SK-N-SH (cell line): ENCODE results near the gene NFKBIA. TPM values are rescaled to one million over a fixed set of nuclear protein-coding genes. Genes with fewer than 3 reads are reported as not detected.

Source experiments
- CTCF ChIA-PET: fragments of 300-600, 350-600 bp; formaldehyde crosslinking; extraction: SDS; loops from one replicate; lab custom pipeline; 2021; lab: Yijun Ruan, JAX
- POLR2A ChIA-PET: fragments of 350-600 bp; sonication (Branson Sonifier 250); formaldehyde crosslinking; extraction: SDS; loops from one replicate; lab custom pipeline; 2020; ENCODE audit warnings: antibody characterized with exemption, inconsistent platforms; lab: Yijun Ruan, JAX
- DNase-seq: peaks from one replicate; pipeline ENCODE4 v3.0.0; 2012
- H2AFZ ChIP-seq: fragments of 200-600 bp; sonication (generic); 2 replicates; pipeline ENCODE4 v1.8.1; 2016; ENCODE audit warnings: antibody characterized with exemption, mild to moderate bottlenecking, low read depth
- H3F3A ChIP-seq: fragments of 200-600 bp; sonication (generic); replicated peaks from 2 replicates; pipeline ENCODE3; 2016; ENCODE audit warnings: antibody characterized with exemption, mild to moderate bottlenecking; ENCODE audit not compliant: insufficient read depth
- H3K27ac ChIP-seq, 2 experiments: fragments of 200-500 bp in 1 of 2; fragments of 200-600 bp in 1 of 2; sonication (Bioruptor generic) in 1 of 2; sonication (generic), shearing (Covaris generic) in 1 of 2; 2 replicates each; pipeline versions ENCODE4 v1.5.1 to v1.6.1; 2014 to 2016; ENCODE audit warnings: low read depth in 2 of 2, inconsistent platforms in 1 of 2, low read length in 1 of 2, mild to moderate bottlenecking in 1 of 2, mixed read lengths in 1 of 2
- H3K27me3 ChIP-seq: fragments of 200-600 bp; sonication (generic), shearing (Covaris generic); 2 replicates; pipeline ENCODE4 v1.6.1; 2016; ENCODE audit warnings: mixed run types; ENCODE audit not compliant: insufficient read depth
- H3K36me3 ChIP-seq, 2 experiments: fragments of 200-500 bp in 1 of 2; fragments of 200-600 bp in 1 of 2; sonication (Bioruptor generic) in 1 of 2; sonication (generic) in 1 of 2; replicated peaks in 1 of 2; 2 replicates each; pipeline versions ENCODE3 to v1.5.1; 2014 to 2016; ENCODE audit warnings: low read length in 1 of 2, mild to moderate bottlenecking in 1 of 2; ENCODE audit not compliant: insufficient read depth in 2 of 2, control insufficient read depth in 1 of 2
- H3K4me1 ChIP-seq, 2 experiments: fragments of 200-500 bp in 1 of 2; fragments of 200-600 bp in 1 of 2; sonication (Bioruptor generic) in 1 of 2; sonication (generic), shearing (Covaris generic) in 1 of 2; 2 replicates each; pipeline versions ENCODE4 v1.5.1 to v1.6.1; 2014 to 2016; ENCODE audit warnings: low read depth in 1 of 2, low read length in 1 of 2, mixed run types in 1 of 2; ENCODE audit not compliant: insufficient read depth in 2 of 2, control insufficient read depth in 1 of 2
- H3K4me2 ChIP-seq: fragments of 200-600 bp; sonication (generic), shearing (Covaris generic); 2 replicates; pipeline ENCODE4 v1.6.1; 2017; ENCODE audit warnings: mixed run types
- H3K4me3 ChIP-seq, 2 experiments: fragments of 200-500 bp in 1 of 2; fragments of 200-600 bp in 1 of 2; sonication (Bioruptor generic) in 1 of 2; sonication (generic), shearing (Covaris generic) in 1 of 2; 2 replicates each; pipeline versions ENCODE4 v1.5.1 to v1.8.1; 2014 to 2016; ENCODE audit warnings: low read depth in 2 of 2, inconsistent platforms in 1 of 2, low read length in 1 of 2, mild to moderate bottlenecking in 1 of 2, mixed read lengths in 1 of 2, moderate library complexity in 1 of 2
- H3K79me2 ChIP-seq: fragments of 200-600 bp; sonication (generic); 2 replicates; pipeline ENCODE4 v1.8.1; 2017; ENCODE audit warnings: mild to moderate bottlenecking; ENCODE audit not compliant: insufficient read depth
- H3K9ac ChIP-seq: fragments of 200-600 bp; sonication (generic); 2 replicates; pipeline ENCODE4 v1.6.1; 2017; ENCODE audit warnings: mixed run types
- H3K9me2 ChIP-seq: fragments of 200-600 bp; sonication (generic); 2 replicates; pipeline ENCODE4 v1.6.1; 2017; ENCODE audit warnings: mixed run types
- H3K9me3 ChIP-seq: fragments of 200-600 bp; sonication (generic); 2 replicates; pipeline ENCODE4 v1.6.1; 2017; ENCODE audit warnings: mixed run types, mild to moderate bottlenecking, moderate library complexity
- H4K20me1 ChIP-seq: fragments of 200-600 bp; sonication (generic); 2 replicates; pipeline ENCODE4 v1.6.1; 2017; ENCODE audit warnings: mild to moderate bottlenecking, mixed run types; ENCODE audit not compliant: insufficient read depth
- CHD2 ChIP-seq: fragments of 150-350 bp; IDR thresholded peaks from 2 replicates; pipeline ENCODE4 v1.6.1; 2018; ENCODE audit warnings: low read length; ENCODE audit not compliant: partially characterized antibody
- ELF1 ChIP-seq: IDR thresholded peaks from 2 replicates; pipeline ENCODE4 v1.4.0; 2012
- EP300 ChIP-seq, 2 experiments: IDR thresholded peaks; 2 replicates each; pipeline versions ENCODE4 v1.4.0 to v1.6.1; 2012; ENCODE audit warnings: borderline replicate concordance in 1 of 2, low read depth in 1 of 2, low read length in 1 of 2
- EZH2phosphoT487 ChIP-seq: fragments of 200-600 bp; sonication (generic); IDR thresholded peaks from 2 replicates; pipeline ENCODE4 v1.6.1; 2017; ENCODE audit warnings: low read depth, mixed run types, mild to moderate bottlenecking, antibody characterized with exemption, moderate library complexity, borderline replicate concordance
- FOXJ3 ChIP-seq: sonication (generic); formaldehyde crosslinking; IDR thresholded peaks from 2 replicates; pipeline ENCODE4 v1.5.1; 2020; ENCODE audit warnings: mild to moderate bottlenecking, missing genetic modification reagents
- FOXM1 ChIP-seq: IDR thresholded peaks from 2 replicates; pipeline ENCODE4 v1.4.0; 2012; ENCODE audit warnings: low read depth, mild to moderate bottlenecking
- GABPA ChIP-seq: IDR thresholded peaks from 2 replicates; pipeline ENCODE4 v1.4.0; 2012; ENCODE audit warnings: low read depth, mild to moderate bottlenecking
- MXI1 ChIP-seq: IDR thresholded peaks from 2 replicates; pipeline ENCODE4 v1.6.1; 2012; ENCODE audit warnings: mild to moderate bottlenecking, low read depth, low read length, improper control_type of control experiment
- NFIC ChIP-seq: IDR thresholded peaks from 2 replicates; pipeline ENCODE4 v1.4.0; 2012; ENCODE audit warnings: borderline replicate concordance
- NRF1 ChIP-seq: IDR thresholded peaks from 2 replicates; pipeline ENCODE4 v1.6.1; 2012; ENCODE audit warnings: low read depth, mild to moderate bottlenecking, low read length
- PBX3 ChIP-seq: IDR thresholded peaks from 2 replicates; pipeline ENCODE4; 2012
- RCOR1 ChIP-seq: fragments of 150-350 bp; IDR thresholded peaks from 2 replicates; pipeline ENCODE4 v1.6.1; 2017; ENCODE audit warnings: antibody characterized with exemption, low read length
- SIN3A ChIP-seq: IDR thresholded peaks from 2 replicates; pipeline ENCODE4 v1.6.1; 2012; ENCODE audit warnings: low read depth, mild to moderate bottlenecking, low read length, moderate library complexity, borderline replicate concordance
- SMC3 ChIP-seq: IDR thresholded peaks from 2 replicates; pipeline ENCODE4 v1.6.1; 2012; ENCODE audit warnings: low read depth, low read length, improper control_type of control experiment
- USF1 ChIP-seq: IDR thresholded peaks from 2 replicates; pipeline ENCODE4 v1.4.0; 2012; ENCODE audit warnings: low read depth, borderline replicate concordance
- USF2 ChIP-seq: fragments of 150-350 bp; IDR thresholded peaks from 2 replicates; pipeline ENCODE4 v1.6.1; 2017; ENCODE audit warnings: antibody characterized with exemption, low read length, low read depth, borderline replicate concordance
- WGBS: methylation state at CpG from one replicate; pipeline ENCODE4 v1.1.6; 2017; ENCODE audit warnings: low lambda C conversion rate; 5-methylcytosine and 5-hydroxymethylcytosine counted together
- polyA plus RNA-seq, 3 experiments: library from polyadenylated mRNA; depleted of rRNA; stranded (reverse); fragments of >200 nt; gene quantifications; 2 replicates each; pipeline ENCODE4 v1.2.3, GENCODE V29; 2012
- TF ChIP-seq, protein P1 (sequence below): IDR thresholded peaks from 2 replicates; pipeline ENCODE4 v1.6.1; 2012; ENCODE audit warnings: mild to moderate bottlenecking, low read depth, low read length, moderate library complexity
- TF ChIP-seq, protein P2 (sequence below): fragments of 200-600 bp; sonication (generic); IDR thresholded peaks from 2 replicates; pipeline ENCODE4 v1.6.1; 2017; ENCODE audit warnings: antibody characterized with exemption, mild to moderate bottlenecking, moderate library complexity

Gene NFKBIA
- polyA plus RNA-seq, 1 of the 3 experiments (the other 2 are of a cell fraction), result 56.7 TPM

DNA sequence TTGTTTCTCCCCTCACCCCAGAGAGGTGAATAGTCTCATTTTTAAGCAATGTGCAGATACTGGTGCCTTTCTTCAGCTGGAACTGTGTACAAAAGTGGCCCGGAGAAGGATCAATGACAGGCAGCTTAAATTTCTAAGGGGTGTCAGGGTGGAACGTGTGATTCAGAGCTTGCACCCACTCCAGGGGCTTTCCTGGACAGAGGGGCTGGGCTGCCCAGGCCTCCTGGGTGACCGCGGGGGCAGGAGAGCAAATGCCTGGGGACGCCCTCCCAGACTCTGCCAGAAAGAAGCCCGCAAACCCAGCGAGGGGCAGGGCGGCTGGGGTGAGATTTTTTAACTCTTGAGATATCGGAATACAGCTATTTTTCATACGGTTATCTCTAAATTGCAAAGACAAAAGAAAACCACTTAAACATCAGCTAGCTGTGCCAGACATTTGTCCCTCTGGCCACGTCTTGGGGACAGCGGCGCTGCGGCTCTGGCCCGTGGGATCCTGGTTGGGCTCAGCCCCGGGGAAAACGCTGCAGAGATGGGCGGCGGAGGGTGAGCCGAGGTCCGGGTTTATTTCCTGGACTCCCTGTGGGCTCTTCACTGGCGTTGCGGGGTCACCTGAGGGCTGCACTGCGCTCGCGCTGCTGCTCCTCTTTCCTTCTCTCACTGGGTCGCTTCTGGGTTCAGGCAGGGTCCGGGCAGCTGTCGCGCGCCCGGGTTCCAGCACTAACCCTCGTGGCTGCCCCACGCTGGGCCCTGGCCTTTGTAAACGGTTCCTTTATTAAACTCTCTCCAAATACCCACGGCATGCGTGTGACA, 35.8 kb downstream of the NFKBIA start:
- H3K27ac ChIP-seq, result no peak overlapping the region
- no peaks in the 10 kb centered on the region for H3K9me2 ChIP-seq
- H3K27me3 ChIP-seq, result no peaks in the 10 kb centered on the region
- no peaks in the 10 kb centered on the region for H4K20me1 ChIP-seq
- ChIA-PET POLR2A (interaction anchor here (1.0 kb wide), 1 partner anchor 36 kb away, joined by 4 read pairs; the partner anchor contains the start of gene NFKBIA), CTCF (interaction anchor here (0.6 kb wide), 1 partner anchor 350 kb away, joined by 3 read pairs; no protein-coding TSS in a partner anchor)
- H3K79me2 ChIP-seq, result no peaks in the 10 kb centered on the region
- WGBS, result 88% methylated on average over 33 of the region's 37 CpGs
- peaks cover 6% of the 10 kb centered on the region for H3F3A ChIP-seq
- H2AFZ ChIP-seq, result no peak overlapping the region
- no peaks in the 10 kb centered on the region; the same call in 1 of the 2 replicates for H3K9me3 ChIP-seq
- peaks cover 0 to 17% of the 10 kb centered on the region in 2 experiments; a peak in 2 of 4 replicates for H3K4me1 ChIP-seq
- DNase-seq, result no peak
- H3K4me3 ChIP-seq, result no peak overlapping the region
- no peak for TF ChIP-seq CHD2
- H3K4me2 ChIP-seq, result no peak overlapping the region
- no peak overlapping the region for H3K9ac ChIP-seq
- no peaks in the 10 kb centered on the region for H3K36me3 ChIP-seq

GRCh38 chr14:35368139-35368460, 36.4 kb downstream of the NFKBIA start:
- CTCF ChIA-PET, result no interaction called here

More at GRCh38 chr14:35368139-35368460, 36.4 kb downstream of the NFKBIA start:
- Histone ChIP-seq H3K4me3 (no peak overlapping the region), H3K27ac (no peak overlapping the region), H3K4me2 (no peak overlapping the region), H3K9ac (no peak overlapping the region)
- POLR2A ChIA-PET, result no interaction called here
- DNase-seq, result no peak
- TF ChIP-seq CHD2 (no peak), NRF1 (no peak), MXI1 (no peak), SIN3A (no peak), EZH2phosphoT487 (no peak), ELF1 (no peak), NFIC (no peak), PBX3 (no peak), USF2 (no peak), EP300 (IDR thresholded peaks at IDR 0.05; ENCODE audit: borderline replicate concordance in 1 of 2, low read depth in 1 of 2, low read length in 1 of 2) (no peak), USF1 (no peak), FOXJ3 (CRISPR knock-in tag) (no peak), FOXM1 (no peak), RCOR1 (no peak), GABPA (no peak), SMC3 (no peak)
- TF ChIP-seq, protein P1, sequence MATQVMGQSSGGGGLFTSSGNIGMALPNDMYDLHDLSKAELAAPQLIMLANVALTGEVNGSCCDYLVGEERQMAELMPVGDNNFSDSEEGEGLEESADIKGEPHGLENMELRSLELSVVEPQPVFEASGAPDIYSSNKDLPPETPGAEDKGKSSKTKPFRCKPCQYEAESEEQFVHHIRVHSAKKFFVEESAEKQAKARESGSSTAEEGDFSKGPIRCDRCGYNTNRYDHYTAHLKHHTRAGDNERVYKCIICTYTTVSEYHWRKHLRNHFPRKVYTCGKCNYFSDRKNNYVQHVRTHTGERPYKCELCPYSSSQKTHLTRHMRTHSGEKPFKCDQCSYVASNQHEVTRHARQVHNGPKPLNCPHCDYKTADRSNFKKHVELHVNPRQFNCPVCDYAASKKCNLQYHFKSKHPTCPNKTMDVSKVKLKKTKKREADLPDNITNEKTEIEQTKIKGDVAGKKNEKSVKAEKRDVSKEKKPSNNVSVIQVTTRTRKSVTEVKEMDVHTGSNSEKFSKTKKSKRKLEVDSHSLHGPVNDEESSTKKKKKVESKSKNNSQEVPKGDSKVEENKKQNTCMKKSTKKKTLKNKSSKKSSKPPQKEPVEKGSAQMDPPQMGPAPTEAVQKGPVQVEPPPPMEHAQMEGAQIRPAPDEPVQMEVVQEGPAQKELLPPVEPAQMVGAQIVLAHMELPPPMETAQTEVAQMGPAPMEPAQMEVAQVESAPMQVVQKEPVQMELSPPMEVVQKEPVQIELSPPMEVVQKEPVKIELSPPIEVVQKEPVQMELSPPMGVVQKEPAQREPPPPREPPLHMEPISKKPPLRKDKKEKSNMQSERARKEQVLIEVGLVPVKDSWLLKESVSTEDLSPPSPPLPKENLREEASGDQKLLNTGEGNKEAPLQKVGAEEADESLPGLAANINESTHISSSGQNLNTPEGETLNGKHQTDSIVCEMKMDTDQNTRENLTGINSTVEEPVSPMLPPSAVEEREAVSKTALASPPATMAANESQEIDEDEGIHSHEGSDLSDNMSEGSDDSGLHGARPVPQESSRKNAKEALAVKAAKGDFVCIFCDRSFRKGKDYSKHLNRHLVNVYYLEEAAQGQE, result no peak
- TF ChIP-seq, protein P2, sequence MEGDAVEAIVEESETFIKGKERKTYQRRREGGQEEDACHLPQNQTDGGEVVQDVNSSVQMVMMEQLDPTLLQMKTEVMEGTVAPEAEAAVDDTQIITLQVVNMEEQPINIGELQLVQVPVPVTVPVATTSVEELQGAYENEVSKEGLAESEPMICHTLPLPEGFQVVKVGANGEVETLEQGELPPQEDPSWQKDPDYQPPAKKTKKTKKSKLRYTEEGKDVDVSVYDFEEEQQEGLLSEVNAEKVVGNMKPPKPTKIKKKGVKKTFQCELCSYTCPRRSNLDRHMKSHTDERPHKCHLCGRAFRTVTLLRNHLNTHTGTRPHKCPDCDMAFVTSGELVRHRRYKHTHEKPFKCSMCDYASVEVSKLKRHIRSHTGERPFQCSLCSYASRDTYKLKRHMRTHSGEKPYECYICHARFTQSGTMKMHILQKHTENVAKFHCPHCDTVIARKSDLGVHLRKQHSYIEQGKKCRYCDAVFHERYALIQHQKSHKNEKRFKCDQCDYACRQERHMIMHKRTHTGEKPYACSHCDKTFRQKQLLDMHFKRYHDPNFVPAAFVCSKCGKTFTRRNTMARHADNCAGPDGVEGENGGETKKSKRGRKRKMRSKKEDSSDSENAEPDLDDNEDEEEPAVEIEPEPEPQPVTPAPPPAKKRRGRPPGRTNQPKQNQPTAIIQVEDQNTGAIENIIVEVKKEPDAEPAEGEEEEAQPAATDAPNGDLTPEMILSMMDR, result no peak
- TF ChIP-seq, all 33 proteins: peak for 0
- H3K79me2 ChIP-seq, result no peaks in the 10 kb centered on the region
- no peak overlapping the region for H2AFZ ChIP-seq
- no peaks in the 10 kb centered on the region for H3K36me3 ChIP-seq
- 59% methylated on average over 2 of the region's 2 CpGs for WGBS
- H3K4me1 ChIP-seq, result peaks cover 0 to 17% of the 10 kb centered on the region in 2 experiments; a peak in 2 of 4 replicates
- no peaks in the 10 kb centered on the region for H4K20me1 ChIP-seq
- H3K9me3 ChIP-seq, result no peaks in the 10 kb centered on the region; the same call in 1 of the 2 replicates
- no peaks in the 10 kb centered on the region for H3K9me2 ChIP-seq
- no peaks in the 10 kb centered on the region for H3K27me3 ChIP-seq
- peaks cover 6% of the 10 kb centered on the region for H3F3A ChIP-seq
